Measurements from ENCODE around the gene DLEC1.

- TF ChIP-seq CTCF (IDR thresholded peaks at IDR 0.05) = no peak
- no peak for TF ChIP-seq SREBF2 (IDR thresholded peaks at IDR 0.05)
- TF ChIP-seq POLR2A (IDR thresholded peaks at IDR 0.05; ENCODE audit: low read length) = no peak
These were observed 90.0 kb downstream of the DLEC1 start for GRCh38 chr3:38129058-38129457.

All from A549 (cell line).